HCT116 (cell line): ENCODE measurements around the gene FRY. TPM values are rescaled to one million over a fixed set of nuclear protein-coding genes. Genes with fewer than 3 reads are reported as not detected.

Experiments used
- ATAC-seq: fragments of 200-7000 bp; cut with Tn5 transposase; 2 replicates; pipeline ENCODE4 v1.9.1; 2020; ENCODE audit warnings: mild to moderate bottlenecking, moderate library complexity
- BruUV-seq: library from RNA; stranded (reverse); fragments of 400-500 nt; replicated peaks from 2 replicates; lab custom pipeline; 2021; lab: Mats Ljungman, UMichigan
- CTCF ChIA-PET: fragments of 300-600 bp; sonication (Branson Sonifier 250); formaldehyde crosslinking; loops from one replicate; lab custom pipeline; 2021; ENCODE audit warnings: antibody characterized with exemption; lab: Charles Lee
- POLR2A ChIA-PET: fragments of 300-600, 350-600 bp; sonication (Branson Sonifier 250); formaldehyde crosslinking; loops from one replicate; lab custom pipeline; 2021; ENCODE audit warnings: antibody characterized with exemption; lab: Charles Lee
- RAD21 ChIA-PET, 2 experiments: fragments of 300-600 bp; sonication (Branson Sonifier 250); formaldehyde crosslinking; loops; one replicate each; lab custom pipeline; 2023; ENCODE audit warnings: low total read pairs in 2 of 2; ENCODE audit not compliant: uncharacterized antibody in 2 of 2, unreplicated experiment in 2 of 2, low non-redundant PET in 1 of 2; lab: Charles Lee
- DNase-seq: peaks from one replicate; pipeline ENCODE4 v3.0.0-alpha.2; 2010; ENCODE audit warnings: low read depth, low spot score
- H2AFZ ChIP-seq: fragments of 200-600 bp; shearing (Covaris generic), sonication (generic); 2 replicates; pipeline ENCODE4 v1.6.1; 2017; ENCODE audit warnings: low read depth, mixed run types, mixed read lengths, antibody characterized with exemption, low read length; ENCODE audit not compliant: poor library complexity, severe bottlenecking
- H3K27ac ChIP-seq: 2 replicates; pipeline ENCODE4 v1.5.1; 2012; ENCODE audit warnings: low read depth, low read length
- H3K27me3 ChIP-seq: fragments of 200-600 bp; sonication (generic); 2 replicates; pipeline ENCODE4 v1.6.1; 2016; ENCODE audit warnings: mixed run types, low read length, mixed read lengths; ENCODE audit not compliant: insufficient read depth
- H3K36me3 ChIP-seq, 2 experiments: fragments of 200-500 bp in 1 of 2; fragments of 200-600 bp in 1 of 2; sonication (Bioruptor generic) in 1 of 2; sonication (generic) in 1 of 2; 2 replicates each; pipeline versions ENCODE4 v1.5.1 to v1.6.1; 2014 to 2016; ENCODE audit warnings: low read length in 2 of 2, inconsistent platforms in 1 of 2, mixed read lengths in 1 of 2, mixed run types in 1 of 2; ENCODE audit not compliant: insufficient read depth in 2 of 2, control insufficient read depth in 1 of 2
- H3K4me1 ChIP-seq, 2 experiments: fragments of 200-600 bp in 1 of 2; sonication (generic) in 1 of 2; 2 replicates each; pipeline versions ENCODE4 v1.5.1 to v1.6.1; 2012 to 2017; ENCODE audit warnings: low read length in 2 of 2, inconsistent platforms in 1 of 2, mild to moderate bottlenecking in 1 of 2, mixed read lengths in 1 of 2, mixed run types in 1 of 2, moderate library complexity in 1 of 2; ENCODE audit not compliant: insufficient read depth in 2 of 2, control insufficient read depth in 1 of 2
- H3K4me2 ChIP-seq: fragments of 200-600 bp; sonication (generic); 2 replicates; pipeline ENCODE4 v1.6.1; 2017; ENCODE audit warnings: mixed run types, low read length, mixed read lengths
- H3K4me3 ChIP-seq, 2 experiments: fragments of 200-600 bp in 1 of 2; sonication (generic) in 1 of 2; replicated peaks in 1 of 2; 2 replicates each; pipeline ENCODE4 v1.5.1; 2011 to 2016; ENCODE audit warnings: low read length in 2 of 2, control low read depth in 1 of 2, low read depth in 1 of 2, mild to moderate bottlenecking in 1 of 2, mixed read lengths in 1 of 2, mixed run types in 1 of 2
- H3K79me2 ChIP-seq: fragments of 200-600 bp; sonication (generic); 2 replicates; pipeline ENCODE4 v1.6.1; 2017; ENCODE audit warnings: mild to moderate bottlenecking, mixed run types, low read length, moderate library complexity, mixed read lengths; ENCODE audit not compliant: insufficient read depth
- H3K9ac ChIP-seq: fragments of 200-600 bp; sonication (generic); 2 replicates; pipeline ENCODE4 v1.6.1; 2016; ENCODE audit warnings: low read length, mixed read lengths
- H3K9me2 ChIP-seq: fragments of 200-600 bp; sonication (generic), shearing (Covaris generic); 2 replicates; pipeline ENCODE4 v1.6.1; 2017; ENCODE audit warnings: mixed run types, mild to moderate bottlenecking, moderate library complexity; ENCODE audit not compliant: insufficient read depth
- H3K9me3 ChIP-seq, 2 experiments: fragments of 200-500 bp in 1 of 2; fragments of 200-600 bp in 1 of 2; sonication (Bioruptor generic) in 1 of 2; sonication (generic) in 1 of 2; 2 replicates each; pipeline ENCODE4 v1.6.1; 2014 to 2017; ENCODE audit warnings: low read length in 2 of 2, mixed read lengths in 2 of 2, inconsistent platforms in 1 of 2, low read depth in 1 of 2, mild to moderate bottlenecking in 1 of 2, mixed run types in 1 of 2, moderate library complexity in 1 of 2; ENCODE audit not compliant: control insufficient read depth in 1 of 2, insufficient read depth in 1 of 2
- H4K20me1 ChIP-seq: fragments of 200-600 bp; sonication (generic), shearing (Covaris generic); 2 replicates; pipeline ENCODE4 v1.6.1; 2017; ENCODE audit warnings: mixed run types, mild to moderate bottlenecking, moderate library complexity; ENCODE audit not compliant: insufficient read depth
- ATF3 ChIP-seq: IDR thresholded peaks from 2 replicates; pipeline ENCODE4 v1.6.1; 2012
- CBX3 ChIP-seq: IDR thresholded peaks from 2 replicates; pipeline ENCODE4 v1.6.1; 2012; ENCODE audit warnings: low read depth
- CEBPB ChIP-seq: IDR thresholded peaks from 2 replicates; pipeline ENCODE4 v1.6.1; 2012; ENCODE audit warnings: low read depth
- CTCF ChIP-seq, 3 experiments: fragments of 200-600 bp in 1 of 3; sonication (generic) in 1 of 3; IDR thresholded peaks in 2 of 3; conservative IDR thresholded peaks in 1 of 3; 2 replicates each; pipeline ENCODE4 v1.5.1; 2012 to 2017; ENCODE audit warnings: low read depth in 2 of 3, low read length in 2 of 3, antibody characterized with exemption in 1 of 3, borderline replicate concordance in 1 of 3, control low read depth in 1 of 3, mild to moderate bottlenecking in 1 of 3, mixed read lengths in 1 of 3, mixed run types in 1 of 3, moderate library complexity in 1 of 3; ENCODE audit not compliant: insufficient read depth in 1 of 3
- EGR1 ChIP-seq: IDR thresholded peaks from 2 replicates; pipeline ENCODE4 v1.6.1; 2012; ENCODE audit warnings: low read depth
- ELF1 ChIP-seq: IDR thresholded peaks from 2 replicates; pipeline ENCODE4 v1.6.1; 2012; ENCODE audit warnings: low read depth, borderline replicate concordance
- EZH2 ChIP-seq: fragments of 200-600 bp; sonication (generic); IDR thresholded peaks from 2 replicates; pipeline ENCODE4 v1.6.1; 2017; ENCODE audit warnings: antibody characterized with exemption, mixed run types
- FOSL1 ChIP-seq: IDR thresholded peaks from 2 replicates; pipeline ENCODE4 v1.6.1; 2012; ENCODE audit warnings: low read depth
- JUND ChIP-seq: IDR thresholded peaks from 2 replicates; pipeline ENCODE4 v1.6.1; 2012
- MAX ChIP-seq: IDR thresholded peaks from 2 replicates; pipeline ENCODE4 v1.6.1; 2012
- POLR2A ChIP-seq: IDR thresholded peaks from 2 replicates; pipeline ENCODE4 v1.7.0; 2011; ENCODE audit warnings: borderline replicate concordance; ENCODE audit not compliant: insufficient read depth, insufficient read length; ENCODE audit errors: extremely low read depth
- RAD21 ChIP-seq: IDR thresholded peaks from 2 replicates; pipeline ENCODE4 v1.6.1; 2012; ENCODE audit warnings: low read depth, mild to moderate bottlenecking
- REST ChIP-seq: IDR thresholded peaks from 2 replicates; pipeline ENCODE4 v1.6.1; 2012; ENCODE audit warnings: low read depth
- SP1 ChIP-seq: IDR thresholded peaks from 2 replicates; pipeline ENCODE4 v1.6.1; 2012; ENCODE audit warnings: low read depth
- SRF ChIP-seq: IDR thresholded peaks from 2 replicates; pipeline ENCODE4 v1.6.1; 2012; ENCODE audit warnings: low read depth
- TCF7L2 ChIP-seq: IDR thresholded peaks from 2 replicates; pipeline ENCODE4 v1.7.0; 2011; ENCODE audit warnings: borderline replicate concordance, inconsistent platforms; ENCODE audit not compliant: insufficient read depth, insufficient read length; ENCODE audit errors: extremely low read depth
- YY1 ChIP-seq: IDR thresholded peaks from 2 replicates; pipeline ENCODE4 v1.6.1; 2011; ENCODE audit warnings: low read length, low read depth, moderate library complexity, mild to moderate bottlenecking; ENCODE audit not compliant: insufficient replicate concordance; ENCODE audit errors: extremely low read depth
- ZFX ChIP-seq: fragments of 450-650 bp; IDR thresholded peaks from 2 replicates; pipeline ENCODE4 v1.6.1; 2017
- ZNF274 ChIP-seq: fragments of 200-500 bp; sonication (Bioruptor generic); IDR thresholded peaks from 2 replicates; pipeline ENCODE4 v1.6.1; 2014; ENCODE audit warnings: mild to moderate bottlenecking, low read depth, low read length, inconsistent platforms
- intact Hi-C: fragments of 100-400 bp; cut with micrococcal nuclease; formaldehyde crosslinking; loops from 2 replicates; pipeline ENCODE4 v1.10.0; 2022
- total RNA-seq: library from RNA; stranded (reverse); gene quantifications from one replicate; pipeline ENCODE4 v1.2.1, GENCODE V29; 2021; ENCODE audit not compliant: unreplicated experiment

FRY gene
- total RNA-seq, 1 experiment from 2014 or later, result 1.4 TPM

- no TSS peak for BruUV-seq
- Histone ChIP-seq H3K4me2 (no peak overlapping the region), H4K20me1 (no peaks in the 10 kb centered on the region), H3K4me1 (no peaks in the 10 kb centered on the region), H3K4me3 (no peak overlapping the region), H2AFZ (no peak overlapping the region), H3K9me3 (no peaks in the 10 kb centered on the region), H3K36me3 (no peaks in the 10 kb centered on the region), H3K9ac (no peak overlapping the region), H3K9me2 (no peaks in the 10 kb centered on the region), H3K79me2 (no peaks in the 10 kb centered on the region)
- RAD21 ChIA-PET, result no interaction called here
- intact Hi-C loops, result no loop called here
- CTCF ChIA-PET, result interaction anchor here (1.1 kb wide), 1 partner anchor 8 kb away, joined by 3 read pairs; no protein-coding TSS in a partner anchor
- no peak for ATAC-seq
- no peak for DNase-seq
- POLR2A ChIA-PET, result no interaction called here
- TF ChIP-seq SRF, result no peak
- TF ChIP-seq CBX3, result no peak
- TF ChIP-seq POLR2A, result no peak
- TF ChIP-seq JUND, result no peak
- TF ChIP-seq REST, result no peak
- TF ChIP-seq ELF1, result no peak
- TF ChIP-seq ATF3, result no peak
- TF ChIP-seq MAX, result no peak
- TF ChIP-seq SP1, result no peak
- TF ChIP-seq ZNF274, result no peak
- no peak for TF ChIP-seq EZH2
- TF ChIP-seq CEBPB, result no peak
- no peak for TF ChIP-seq EGR1
- TF ChIP-seq FOSL1, result no peak
- TF ChIP-seq YY1, result no peak
- TF ChIP-seq CTCF (IDR thresholded peaks at IDR 0.05 in 2 of 3, conservative IDR thresholded peaks at IDR 0.05 in 1 of 3; ENCODE audit: borderline replicate concordance in 1 of 3, insufficient read depth in 1 of 3, low read depth in 2 of 3, low read length in 2 of 3), result no peak
- no peak for TF ChIP-seq ZFX
- no peak for TF ChIP-seq RAD21
- TF ChIP-seq TCF7L2, result no peak
- TF ChIP-seq, all 23 proteins: peak for 0
- no peak overlapping the region for H3K27ac ChIP-seq
- no peaks in the 10 kb centered on the region for H3K27me3 ChIP-seq
Measured at GRCh38 chr13:32009362-32009761, 22.2 kb upstream of the FRY start.
